Stimulated activated CD8-positive, alpha-beta memory T cell treated with anti-CD3 and anti-CD28 coated beads, Interleukin-4, amount 100 ng/mL, for 24 hours (primary cell): ENCODE data around the gene KXD1.
"Not testable (repeated sequence)": the region's sequence is repeated elsewhere in the genome, so short reads cannot be mapped to it uniquely, and the experiment has no call there.

Source experiments
- DNase-seq: peaks from one replicate; pipeline ENCODE4 v3.0.0-alpha.2; 2020; ENCODE audit warnings: low read depth

KXD1 gene

DNA sequence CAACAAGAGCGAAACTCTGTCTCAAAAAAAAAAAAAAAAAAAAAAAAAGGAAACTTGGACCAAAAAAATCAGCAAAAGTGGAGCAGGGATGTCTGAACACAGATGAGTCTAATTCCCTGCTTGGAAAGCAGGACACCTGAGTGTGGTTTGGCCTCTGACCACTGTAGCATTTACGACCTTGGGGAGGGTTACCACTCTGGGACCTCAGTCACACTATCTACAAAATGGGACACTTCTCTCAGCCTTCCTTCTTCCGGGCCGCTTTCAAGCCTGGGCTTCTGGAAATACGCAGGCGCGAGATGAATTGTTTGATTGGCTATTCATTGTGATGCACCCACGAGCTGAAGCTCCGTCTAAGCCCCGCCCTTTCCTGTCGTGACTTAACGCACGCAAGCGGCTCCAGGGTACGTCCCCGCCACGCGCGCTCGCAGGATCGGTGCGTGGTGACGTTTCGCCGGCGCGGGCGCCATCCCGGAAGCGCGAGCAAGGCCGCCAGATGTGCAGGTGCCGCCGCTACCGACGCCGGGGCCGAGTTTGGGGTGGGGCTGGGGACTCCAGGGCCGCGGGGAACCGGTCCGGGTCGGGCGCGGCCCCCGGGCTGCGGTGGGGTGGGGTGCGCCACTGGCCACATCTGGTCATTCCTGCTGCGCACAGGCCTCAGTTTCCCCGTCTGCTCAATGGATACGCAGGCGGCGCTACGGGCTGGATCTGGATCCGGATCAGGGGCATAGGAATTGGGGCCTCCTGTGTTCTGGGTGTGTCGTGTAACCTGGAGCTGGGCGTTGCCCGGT, at the start of gene KXD1:
Gene KXD1 (plus strand): TSS at position 460 of the 791 bp plus-strand sequence. CDS start 4,187 bp downstream, outside the sequence.
- DNase-seq: peak; percentile 95

GRCh38 chr19:18508585-18508984, 49.1 kb upstream of the KXD1 start:
- no peak for DNase-seq

DNA sequence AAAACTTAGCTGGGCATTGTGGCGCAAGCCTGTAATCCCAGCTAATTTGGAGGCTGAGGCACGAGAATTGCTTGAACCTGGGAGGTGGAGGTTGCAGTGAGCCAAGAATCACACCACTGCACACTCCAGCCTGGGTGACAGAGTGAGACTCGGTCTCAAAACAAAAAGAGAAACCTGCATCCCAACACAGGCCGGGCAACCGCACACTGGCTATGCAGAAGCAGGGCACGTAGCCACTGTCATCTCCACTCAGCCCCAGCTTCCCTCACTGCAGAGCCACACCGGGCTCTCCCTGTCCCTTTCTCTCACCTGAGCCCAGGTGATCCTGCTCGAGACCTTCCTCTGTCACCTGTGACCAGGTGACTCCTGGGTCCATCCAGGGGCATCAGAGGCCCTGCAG, 47.5 kb upstream of the KXD1 start:
- no peak for DNase-seq

- DNase-seq: no peak
Measured at GRCh38 chr19:18513868-18514267, 43.8 kb upstream of the KXD1 start.

GRCh38 chr19:18514800-18515682, 42.6 kb upstream of the KXD1 start:
- no peak for DNase-seq

DNA sequence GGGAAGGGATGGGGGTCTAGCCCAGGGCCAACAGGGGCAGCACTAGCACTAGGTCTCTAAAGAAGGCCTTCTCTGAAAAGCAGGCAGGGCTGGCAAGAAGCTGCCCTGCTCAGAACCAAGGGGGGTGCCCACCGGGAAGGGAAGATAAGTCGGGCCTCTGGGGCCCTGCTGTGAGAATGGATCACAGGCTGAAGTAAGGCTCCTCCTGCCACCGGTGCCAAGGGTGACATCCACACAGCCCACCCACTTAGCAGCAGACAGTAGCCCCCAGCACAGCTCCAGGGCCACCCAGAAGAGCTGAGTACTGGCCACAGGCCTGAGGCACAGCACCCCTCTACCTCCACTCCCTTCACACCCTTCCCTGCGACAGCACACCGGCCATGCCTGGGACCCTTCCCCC, 41.7 kb upstream of the KXD1 start:
- DNase-seq: no peak

GRCh38 chr19:18517606-18518005, 40.1 kb upstream of the KXD1 start:
- DNase-seq: no peak

DNA sequence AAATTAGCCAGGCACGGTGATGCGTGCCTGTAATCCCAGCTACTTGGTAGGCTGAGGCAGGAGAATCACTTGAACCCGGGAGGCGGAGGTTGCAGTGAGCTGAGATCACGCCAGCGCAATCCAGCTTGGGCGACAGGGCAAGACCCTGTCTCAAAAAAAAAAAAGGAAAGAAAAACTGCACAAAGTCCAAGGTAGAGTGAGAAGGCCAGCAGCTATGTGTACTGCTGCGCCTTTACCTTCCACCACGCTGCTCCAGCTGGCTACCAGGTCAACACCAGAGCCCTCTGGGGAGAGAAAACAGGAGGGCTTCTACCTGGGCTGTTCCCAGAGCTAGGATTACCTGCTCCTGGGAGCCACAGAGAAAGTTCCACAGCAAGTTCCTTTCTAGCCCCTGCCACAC, 39.0 kb upstream of the KXD1 start:
- no peak for DNase-seq

GRCh38 chr19:18519962-18520847, 37.5 kb upstream of the KXD1 start:
- no peak for DNase-seq

DNA sequence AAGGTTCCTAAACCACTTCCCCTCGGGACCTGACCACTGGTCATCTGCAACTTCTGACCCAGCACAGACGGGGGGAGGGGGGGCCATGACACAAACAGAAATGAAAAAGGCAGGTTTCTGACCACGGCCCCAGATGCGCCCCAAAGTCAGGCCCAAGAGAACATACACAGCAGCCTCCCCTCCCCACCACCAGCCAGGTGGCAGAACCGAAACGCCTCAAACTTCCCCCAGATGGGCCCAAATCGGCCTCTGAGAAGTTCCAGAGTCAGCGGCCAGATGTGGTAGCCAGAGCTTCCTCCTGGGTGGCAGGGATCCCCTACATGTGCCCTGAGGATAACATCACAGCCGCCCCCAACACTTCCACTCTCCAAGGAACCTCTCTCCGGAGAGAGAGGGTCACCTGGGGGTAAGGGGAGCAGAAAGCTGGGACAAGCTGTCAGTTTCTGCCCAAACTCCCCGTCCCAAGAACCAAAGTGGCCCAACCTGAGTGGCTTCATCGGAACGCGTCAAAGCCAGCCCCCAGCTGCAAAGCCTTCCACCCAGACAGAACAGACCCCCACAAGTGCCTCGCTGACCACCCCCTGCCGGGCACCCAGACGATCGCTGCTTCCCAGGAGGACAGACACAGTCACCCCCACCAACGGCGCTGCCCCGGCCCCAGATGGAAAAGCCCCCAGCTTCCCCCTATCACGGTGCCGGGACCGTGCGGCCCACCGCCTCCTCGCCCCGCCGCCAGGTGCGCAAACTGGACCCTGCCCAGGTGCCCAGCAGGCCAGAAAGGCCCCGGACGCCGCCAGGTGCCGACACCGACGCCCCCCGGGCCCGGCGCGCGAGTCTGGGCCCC, 36.6 kb upstream of the KXD1 start:
- DNase-seq: no peak

DNA sequence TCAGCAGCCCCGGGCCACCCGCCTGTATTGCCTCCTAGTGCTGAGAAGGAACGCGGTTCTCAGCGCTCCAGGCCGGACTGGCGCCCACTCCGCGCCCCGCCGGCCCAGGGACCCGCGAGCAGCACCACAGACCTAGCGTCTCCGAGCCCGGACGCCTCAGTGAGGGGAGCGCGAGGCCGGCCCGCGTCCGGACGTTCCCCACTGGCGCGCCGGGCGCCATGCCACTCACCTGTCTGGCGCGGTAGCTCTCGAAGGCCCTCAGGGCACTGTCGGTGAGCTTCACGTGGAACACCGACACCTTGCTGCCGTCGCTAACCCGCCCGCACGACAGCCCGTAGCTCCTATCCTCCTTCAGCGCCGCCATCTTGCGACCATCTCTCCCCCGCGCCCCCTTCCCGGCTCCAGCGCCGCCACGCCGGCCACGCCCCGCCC, 36.0 kb upstream of the KXD1 start, which contains the start of gene ELL:
Gene ELL (minus strand): TSS at position 379 of the 432 bp plus-strand sequence. CDS start 15 bp downstream, at position 364.
- no peak for DNase-seq

DNA sequence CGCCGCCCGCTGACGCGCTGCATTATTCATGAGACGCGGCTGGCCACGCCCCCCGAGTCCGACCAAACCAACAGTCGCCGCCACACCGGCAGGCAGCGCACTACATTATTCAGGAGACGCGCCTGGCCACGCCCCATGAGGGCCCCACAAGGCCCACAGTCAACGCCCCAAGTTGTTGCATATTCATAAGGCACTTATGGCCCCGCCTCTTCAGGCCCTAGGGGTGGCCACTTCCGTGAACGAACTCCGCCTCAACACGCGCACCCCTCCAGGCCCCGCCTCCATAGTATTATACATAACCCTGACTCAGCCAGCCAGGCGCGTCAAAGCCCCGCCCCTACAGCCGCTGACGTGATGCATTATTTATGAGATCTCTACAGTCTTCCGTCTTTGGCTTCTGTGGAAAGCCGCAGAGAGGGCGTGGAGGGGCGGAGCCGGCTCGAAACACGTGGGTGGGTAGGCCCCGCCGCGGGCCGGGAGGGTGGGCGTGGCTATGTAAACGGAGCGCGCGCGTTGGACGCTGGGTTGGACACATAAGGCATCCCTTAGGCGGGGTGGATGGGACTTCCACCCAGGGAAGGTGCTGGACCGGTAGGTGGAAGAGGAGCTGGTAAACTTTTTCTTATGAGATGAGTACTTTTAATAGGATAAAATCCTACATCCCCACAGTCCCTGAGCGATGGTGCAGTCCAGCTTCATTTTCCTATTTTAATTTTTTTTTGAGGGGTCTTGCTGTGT, 35.4 kb upstream of the KXD1 start:
- peak; percentile 100 for DNase-seq

GRCh38 chr19:18522862-18523440, 34.7 kb upstream of the KXD1 start:
- DNase-seq: not testable (repeated sequence)

DNA sequence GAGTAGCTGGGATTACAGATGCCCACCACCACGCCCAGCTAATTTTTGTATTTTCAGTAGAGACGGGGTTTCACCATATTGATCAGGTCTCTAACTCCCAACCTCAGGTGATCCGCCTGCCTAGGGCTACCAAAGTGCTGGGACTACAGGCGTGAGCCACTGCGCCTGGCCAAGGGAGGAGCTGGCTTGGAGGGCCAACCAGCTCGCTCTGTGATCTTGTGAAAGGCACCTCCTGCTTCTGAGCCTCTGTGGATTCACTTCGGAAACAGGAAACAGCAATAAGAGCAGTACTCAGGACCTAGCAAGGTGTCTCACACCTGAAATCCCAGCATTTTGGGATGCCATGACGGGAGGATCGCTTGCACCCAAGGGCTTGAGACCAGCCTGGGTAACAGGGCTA, 33.8 kb upstream of the KXD1 start:
- DNase-seq: no peak

DNA sequence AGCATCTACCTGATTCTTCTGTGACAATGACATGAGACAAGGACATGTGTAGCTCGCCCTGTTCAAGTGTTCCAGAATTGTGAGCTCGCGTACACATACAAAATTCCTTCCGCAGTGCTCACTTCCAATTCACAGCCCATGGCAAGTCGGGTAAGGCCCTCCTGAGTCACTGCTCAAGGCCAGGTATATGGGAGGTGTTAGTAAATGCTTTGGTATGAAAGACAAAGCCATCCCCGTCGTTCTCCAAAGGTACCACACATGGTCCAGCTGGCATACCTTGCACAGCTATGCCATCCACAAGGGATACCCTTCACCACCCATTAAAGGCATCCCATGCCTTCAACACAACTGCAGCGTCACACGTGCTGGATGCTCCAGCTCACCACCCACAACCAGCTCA, 31.4 kb upstream of the KXD1 start:
- DNase-seq: no peak

DNA sequence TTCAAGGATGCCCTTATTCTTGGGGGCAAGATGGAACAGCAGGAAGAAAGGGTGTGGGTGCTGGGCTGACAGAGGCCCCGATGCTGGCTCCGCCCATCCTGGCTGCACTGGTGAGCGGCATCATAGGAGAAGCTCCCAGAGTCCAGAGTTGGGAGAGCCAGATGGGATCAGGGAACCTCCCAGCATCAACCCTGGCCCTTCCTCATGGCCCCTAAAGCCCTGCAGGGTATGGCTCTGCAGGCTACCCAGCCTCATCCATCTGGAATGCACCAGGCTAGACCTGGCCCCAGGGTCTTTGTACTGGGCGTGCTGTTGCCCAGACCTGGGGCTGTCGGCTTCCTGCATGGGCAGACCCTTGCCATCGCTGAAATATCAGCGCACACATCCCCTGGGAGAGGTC, 27.9 kb upstream of the KXD1 start:
- DNase-seq: no peak

DNA sequence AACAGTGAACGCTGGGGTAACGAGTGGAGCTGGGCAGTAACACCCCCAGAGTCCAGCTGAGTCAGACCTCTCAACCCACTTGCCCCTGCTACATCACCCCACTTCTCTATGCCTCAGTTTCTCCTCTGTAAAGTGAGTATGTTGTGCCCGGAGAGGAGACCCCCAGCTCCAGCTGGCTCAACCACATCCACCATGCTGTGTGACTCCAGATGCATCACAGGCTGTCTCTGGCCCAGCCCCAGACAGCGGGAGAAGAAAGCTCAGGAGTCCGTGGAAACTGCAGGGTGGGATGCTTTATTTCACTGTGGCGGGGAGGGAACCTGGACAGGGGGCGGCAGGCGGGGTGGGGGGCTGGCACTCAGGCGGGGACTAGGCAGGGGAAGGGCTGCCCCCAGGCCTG, 26.2 kb upstream of the KXD1 start:
- DNase-seq: no peak

DNA sequence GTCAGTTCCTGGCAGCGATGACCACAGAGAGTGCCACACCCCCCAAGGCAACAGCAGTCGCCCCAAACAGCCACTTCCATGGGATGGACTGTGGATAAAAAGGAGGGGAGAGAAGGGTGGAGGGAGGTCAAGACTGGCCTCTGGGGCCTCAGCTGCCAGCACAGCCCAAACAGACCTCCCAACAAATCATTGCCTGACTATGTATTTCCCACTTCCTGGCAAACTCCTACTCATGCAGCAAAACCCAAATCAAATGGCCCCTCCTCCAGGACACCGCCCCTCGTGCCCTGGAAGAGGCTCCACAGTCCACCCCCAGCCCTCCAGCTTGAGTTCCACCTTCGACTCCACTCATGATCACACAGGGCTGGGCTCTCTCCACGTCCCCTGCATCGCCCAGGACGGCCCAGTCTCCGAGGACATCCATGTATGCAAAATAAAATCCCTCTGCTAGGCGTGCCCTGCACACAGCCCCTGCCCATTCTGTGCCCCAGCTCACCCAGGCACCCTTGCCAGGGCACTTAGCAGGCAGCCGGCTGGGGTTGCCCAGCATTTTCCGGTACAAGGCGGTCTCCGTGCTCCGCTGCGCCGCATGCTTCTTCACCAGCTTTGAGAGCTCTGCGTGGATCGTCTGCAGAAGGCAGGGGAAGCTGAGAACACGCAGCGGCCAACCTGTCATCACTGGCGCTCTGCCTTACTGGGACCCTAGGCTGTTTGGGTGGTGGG, 25.3 kb upstream of the KXD1 start:
- no peak for DNase-seq

- no peak for DNase-seq
Measured at GRCh38 chr19:18533058-18533457, 24.6 kb upstream of the KXD1 start.
